GM19463 (cell line): ENCODE results near the gene ALOX12.
"Not testable (repeated sequence)": the region's sequence is repeated elsewhere in the genome, so short reads cannot be mapped to it uniquely, and the experiment has no call there.

Source experiments
- ATAC-seq: cut with Tn5 transposase; IDR thresholded peaks from one replicate; pipeline ENCODE4 v1.9.1; 2021; ENCODE audit warnings: mild to moderate bottlenecking, moderate library complexity; ENCODE audit not compliant: unreplicated experiment

ALOX12 gene

GRCh38 chr17:7043497-7044198, 47.8 kb downstream of the ALOX12 start, which contains the start of gene SLC16A11:
Gene SLC16A11 (minus strand): TSS chr17:7044092. CDS start chr17:7043513, 579 bp downstream.
- no peak for ATAC-seq

- ATAC-seq = no peak
These were observed 49.8 kb downstream of the ALOX12 start for GRCh38 chr17:7045492-7046126.

DNA sequence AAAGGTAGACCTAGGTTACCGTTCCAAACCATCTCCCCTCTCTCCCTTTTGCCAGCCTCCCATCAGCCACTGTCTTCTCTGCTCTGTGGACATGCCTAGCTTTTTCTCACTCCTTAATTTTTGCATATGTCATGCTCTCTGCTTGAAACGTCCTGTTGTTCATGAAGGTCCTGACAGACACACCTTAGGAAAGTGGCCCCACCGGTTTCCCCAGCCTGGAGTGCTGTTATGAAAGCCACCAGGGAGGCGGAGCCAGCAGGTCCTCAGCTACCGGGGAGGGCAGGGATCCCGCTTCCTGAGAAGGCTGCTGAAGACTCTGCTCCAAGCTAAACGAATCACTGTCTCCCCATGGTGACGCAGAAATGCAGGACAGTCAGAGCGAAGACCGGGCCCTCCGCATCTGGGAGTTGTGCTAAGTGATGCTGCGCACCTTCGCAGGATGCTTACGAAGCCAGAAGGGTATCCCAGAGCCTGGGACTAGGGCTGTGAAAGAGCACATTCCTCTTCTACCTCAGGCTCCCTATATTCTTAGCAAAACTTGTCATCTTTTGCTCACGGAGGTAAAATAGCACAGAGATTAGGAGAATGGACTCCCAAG, 50.4 kb downstream of the ALOX12 start:
- ATAC-seq = no peak

GRCh38 chr17:7046725-7047397, 51.0 kb downstream of the ALOX12 start:
- not testable (repeated sequence) for ATAC-seq

- no peak for ATAC-seq
These were observed 51.7 kb downstream of the ALOX12 start for GRCh38 chr17:7047566-7047965.

DNA sequence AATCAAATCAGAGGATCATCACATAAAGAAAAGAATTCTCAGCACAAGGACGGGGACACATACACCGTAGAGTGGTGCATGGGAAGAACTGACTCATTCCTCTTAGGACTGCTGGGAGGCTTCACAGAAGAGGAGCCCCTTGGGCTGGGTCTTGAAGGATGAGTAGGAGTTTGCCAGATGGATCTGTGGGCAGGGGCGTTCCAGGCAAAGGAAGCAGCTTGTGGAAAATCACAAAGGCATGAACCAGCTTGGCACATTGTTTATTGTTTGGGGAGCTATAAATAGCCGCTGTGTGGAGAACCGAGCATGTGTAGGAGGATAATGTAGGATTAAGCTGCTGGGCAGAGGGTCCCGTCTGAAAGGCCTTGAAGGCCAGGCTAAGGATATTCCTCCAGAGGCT, 53.1 kb downstream of the ALOX12 start:
- ATAC-seq = no peak

DNA sequence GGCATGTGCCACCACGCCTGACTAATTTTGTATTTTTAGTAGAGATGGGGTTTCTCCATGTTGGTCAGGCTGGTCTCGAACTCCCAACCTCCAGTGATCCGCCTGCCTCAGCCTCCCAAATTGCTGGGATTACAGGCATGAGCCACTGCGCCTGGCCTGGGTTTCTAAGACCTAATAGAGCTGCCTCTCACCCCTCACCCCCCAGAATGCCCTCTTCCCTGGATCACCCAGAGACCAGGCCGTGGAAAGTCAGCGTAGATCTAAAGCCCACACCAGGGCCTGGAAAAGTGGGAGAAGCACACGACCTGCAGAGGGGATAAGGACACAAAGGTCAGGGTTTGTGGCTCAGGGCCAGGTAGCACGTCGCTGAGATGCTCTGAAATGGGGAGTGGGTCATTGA, 54.7 kb downstream of the ALOX12 start:
- ATAC-seq = not testable (repeated sequence)

- no peak for ATAC-seq
These were observed 60.5 kb downstream of the ALOX12 start for GRCh38 chr17:7056386-7056785.

DNA sequence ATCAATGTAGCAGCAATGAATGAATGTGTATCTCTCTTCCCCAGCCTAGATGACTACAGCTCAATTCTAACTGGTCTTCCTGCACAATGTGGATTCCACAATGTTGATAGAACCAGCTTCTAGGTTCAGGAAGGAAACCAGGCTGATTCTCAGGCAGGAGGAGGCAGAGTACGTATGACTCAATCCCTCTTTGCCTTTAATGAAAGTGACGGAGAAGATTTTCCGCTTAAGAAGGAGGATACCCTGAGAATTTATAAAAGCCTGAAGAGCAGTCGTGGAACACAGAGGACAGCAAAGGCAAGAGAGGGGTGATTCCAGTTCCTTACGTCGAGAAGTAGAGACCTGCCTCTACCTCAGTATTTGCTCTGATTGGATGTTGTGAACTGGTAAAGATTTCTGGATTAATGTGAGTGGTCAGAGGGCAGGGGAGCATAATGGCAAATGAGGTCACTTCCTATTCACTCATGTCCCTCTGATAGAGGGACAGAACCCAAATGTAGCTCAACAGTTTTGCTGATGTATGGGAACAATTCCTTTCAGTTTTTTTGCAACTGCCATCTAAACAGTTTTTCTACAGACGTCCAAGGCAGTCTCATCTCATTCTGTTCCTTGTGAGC, 63.1 kb downstream of the ALOX12 start:
- ATAC-seq = no peak
